D721Med (cell line): ENCODE results near the gene IL17RA.

Experiments
- DNase-seq: peaks from one replicate; pipeline ENCODE4 v3.0.0; 2011; ENCODE audit warnings: low spot score; ENCODE audit not compliant: insufficient read length
- FAIRE-seq: peaks from 2 replicates; lab custom pipeline; 2011; peaks lifted over from hg19 to GRCh38; lab: Jason Lieb, UNC
- CTCF ChIP-seq: IDR thresholded peaks from 2 replicates; pipeline ENCODE4 v1.5.1; 2012; ENCODE audit warnings: mild to moderate bottlenecking, control low read depth; ENCODE audit not compliant: insufficient read depth; ENCODE audit errors: missing control alignments

IL17RA gene

GRCh38 chr22:17135153-17135760 lies 50.5 kb downstream of the IL17RA start:
- DNase-seq (no peak), FAIRE-seq (no peak)
- TF ChIP-seq CTCF, result no peak

DNA sequence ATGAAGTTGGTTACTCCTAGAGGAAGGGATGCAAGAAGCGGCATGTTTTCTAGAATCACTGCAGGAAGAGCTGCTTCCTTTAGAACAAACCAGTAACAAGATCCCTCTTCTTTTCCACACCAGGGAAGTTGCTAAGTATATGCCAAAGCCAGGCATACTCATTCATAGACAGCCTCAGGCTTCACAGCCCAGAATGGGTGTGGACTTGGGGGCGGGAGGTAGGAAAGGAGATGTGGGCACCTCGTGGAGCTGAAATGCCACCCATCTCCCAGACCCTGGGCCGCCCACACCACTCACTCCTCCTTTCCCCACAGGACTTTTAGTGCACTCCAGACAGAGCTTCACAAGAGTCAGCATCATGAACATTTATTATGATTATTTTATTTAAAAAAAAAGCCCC lies 52.4 kb downstream of the IL17RA start:
- no peak for TF ChIP-seq CTCF
- no peak for DNase-seq
- FAIRE-seq, result no peak

- no peak for FAIRE-seq
- TF ChIP-seq CTCF, result no peak
- no peak for DNase-seq
Observed at GRCh38 chr22:17137861-17138425, 53.1 kb downstream of the IL17RA start.

- DNase-seq (no peak), FAIRE-seq (no peak)
- no peak for TF ChIP-seq CTCF
Observed at GRCh38 chr22:17138513-17138912, 53.7 kb downstream of the IL17RA start.

DNA sequence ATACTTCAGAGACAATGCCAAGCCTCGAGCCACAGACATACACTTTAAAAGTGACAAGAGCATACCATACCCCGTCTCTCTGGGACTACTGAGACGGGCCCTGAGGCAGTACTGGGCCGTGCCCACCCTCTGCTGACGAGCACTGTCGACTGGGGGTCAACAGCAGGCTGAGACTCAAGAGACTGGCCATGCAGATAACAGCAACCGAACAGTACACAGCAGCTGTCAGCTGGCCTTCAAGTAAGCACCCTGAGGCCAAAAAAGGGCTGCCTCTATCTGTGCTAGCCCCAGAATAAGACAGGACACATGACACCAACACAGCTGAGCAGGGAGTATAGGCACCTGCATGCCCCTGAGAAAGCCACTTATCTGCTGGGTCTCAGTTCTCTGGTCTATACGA lies 55.2 kb downstream of the IL17RA start:
- no peak for FAIRE-seq
- DNase-seq, result no peak
- TF ChIP-seq CTCF, result no peak

- TF ChIP-seq CTCF, result no peak
- no peak for DNase-seq
- no peak for FAIRE-seq
Observed at GRCh38 chr22:17140826-17141766, 56.3 kb downstream of the IL17RA start.

GRCh38 chr22:17143101-17143500 lies 58.3 kb downstream of the IL17RA start:
- DNase-seq (no peak), FAIRE-seq (no peak)
- no peak for TF ChIP-seq CTCF
